Muscle layer of colon (tissue), 2 donors: Measurements from ENCODE around the gene STK26.

Experiments
- H3K27ac ChIP-seq: one replicate; pipeline ENCODE4 v1.7.0; 2013; ENCODE audit warnings: low read depth, mild to moderate bottlenecking, low read length, moderate library complexity
- H3K27me3 ChIP-seq, 2 donors: one replicate each; pipeline ENCODE4 v1.7.0; 2013; ENCODE audit warnings: low read length in 2 of 2, mild to moderate bottlenecking in 2 of 2; ENCODE audit not compliant: insufficient read depth in 2 of 2, control insufficient read depth in 1 of 2
- H3K36me3 ChIP-seq: one replicate; pipeline ENCODE4 v1.7.0; 2013; ENCODE audit warnings: mild to moderate bottlenecking, low read length; ENCODE audit not compliant: insufficient read depth
- H3K4me1 ChIP-seq: one replicate; pipeline ENCODE4 v1.7.0; 2013; ENCODE audit warnings: mild to moderate bottlenecking, low read length; ENCODE audit not compliant: insufficient read depth
- H3K4me3 ChIP-seq, 2 donors: one replicate each; pipeline ENCODE4 v1.7.0; 2013; ENCODE audit warnings: low read length in 2 of 2, low read depth in 1 of 2, mild to moderate bottlenecking in 1 of 2, moderate library complexity in 1 of 2
- H3K9ac ChIP-seq: one replicate; pipeline ENCODE4 v1.7.0; 2013; ENCODE audit warnings: low read length
- H3K9me3 ChIP-seq: one replicate; pipeline ENCODE4 v1.7.0; 2013; ENCODE audit warnings: mild to moderate bottlenecking, low read length
- donor health status: abdominal sarcoma.
- donor health status: Adenocarcinoma of cecum.

STK26 gene

DNA sequence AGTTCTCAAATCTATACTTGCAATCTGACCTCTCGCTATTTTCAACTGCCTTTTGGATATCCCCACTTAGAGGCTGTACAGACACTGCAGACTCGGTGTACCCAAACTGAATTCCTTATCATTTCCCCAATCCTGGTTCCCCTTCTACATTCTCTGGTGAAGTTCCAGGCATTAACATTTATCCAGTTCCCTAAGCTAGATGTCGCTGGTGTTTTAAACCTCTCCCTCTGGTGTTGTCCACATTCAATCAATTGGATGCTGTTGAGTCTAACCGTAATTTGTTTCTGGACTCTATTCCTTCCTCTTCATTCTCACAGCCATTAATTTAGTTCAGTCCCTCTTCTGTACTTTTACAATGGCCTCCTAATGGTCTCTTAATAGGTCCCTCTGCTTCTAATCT lies 7.2 kb upstream of the STK26 start:
- Histone ChIP-seq H3K4me1 (no peaks in the 10 kb centered on the region), H3K4me3 (no peak overlapping the region), H3K9me3 (no peaks in the 10 kb centered on the region), H3K27me3 (no peaks in the 10 kb centered on the region), H3K36me3 (no peaks in the 10 kb centered on the region), H3K27ac (no peak overlapping the region), H3K9ac (no peak overlapping the region)

DNA sequence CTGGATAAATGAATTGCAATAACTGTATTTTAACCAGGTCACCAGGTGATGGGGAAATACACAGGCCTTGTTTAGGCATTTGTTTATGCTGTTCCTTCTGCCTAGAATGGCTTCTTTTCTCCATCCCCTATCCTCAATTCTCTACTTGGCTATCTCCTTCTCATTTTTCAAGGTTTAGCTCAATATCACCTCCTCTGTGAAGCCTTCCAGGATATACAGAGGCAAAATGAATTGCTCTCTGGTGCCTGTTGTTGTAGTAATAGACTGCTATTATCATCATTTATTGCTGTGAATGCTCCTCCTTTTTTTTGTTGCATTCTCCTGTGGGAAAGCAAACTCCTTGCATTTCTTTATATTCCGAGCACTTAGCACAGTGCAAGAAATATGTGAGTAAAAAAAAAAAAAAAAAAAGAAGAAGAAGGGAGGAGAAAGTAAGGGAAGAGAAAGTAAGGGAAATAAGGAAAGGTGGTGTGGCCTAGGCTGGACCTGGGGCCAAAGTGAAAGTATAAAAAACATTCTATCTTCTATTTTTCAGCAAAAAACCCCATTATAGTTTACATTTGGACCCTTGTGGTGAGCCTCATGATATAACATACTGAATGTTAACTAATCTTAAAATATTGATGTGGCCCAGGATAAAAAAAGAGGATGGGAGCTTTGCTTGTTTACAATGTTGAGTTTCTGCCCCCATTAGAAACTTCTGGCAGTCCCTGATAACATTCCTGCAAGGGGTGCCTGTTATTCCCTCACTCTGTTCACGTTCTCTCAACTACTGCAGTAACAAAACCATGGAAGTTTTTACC lies 6.3 kb upstream of the STK26 start:
- no peaks in the 10 kb centered on the region for H3K27me3 ChIP-seq
- no peaks in the 10 kb centered on the region for H3K36me3 ChIP-seq
- no peak overlapping the region for H3K4me3 ChIP-seq
- no peaks in the 10 kb centered on the region for H3K9me3 ChIP-seq
- no peaks in the 10 kb centered on the region for H3K4me1 ChIP-seq
- H3K9ac ChIP-seq, result no peak overlapping the region
- H3K27ac ChIP-seq, result no peak overlapping the region

DNA sequence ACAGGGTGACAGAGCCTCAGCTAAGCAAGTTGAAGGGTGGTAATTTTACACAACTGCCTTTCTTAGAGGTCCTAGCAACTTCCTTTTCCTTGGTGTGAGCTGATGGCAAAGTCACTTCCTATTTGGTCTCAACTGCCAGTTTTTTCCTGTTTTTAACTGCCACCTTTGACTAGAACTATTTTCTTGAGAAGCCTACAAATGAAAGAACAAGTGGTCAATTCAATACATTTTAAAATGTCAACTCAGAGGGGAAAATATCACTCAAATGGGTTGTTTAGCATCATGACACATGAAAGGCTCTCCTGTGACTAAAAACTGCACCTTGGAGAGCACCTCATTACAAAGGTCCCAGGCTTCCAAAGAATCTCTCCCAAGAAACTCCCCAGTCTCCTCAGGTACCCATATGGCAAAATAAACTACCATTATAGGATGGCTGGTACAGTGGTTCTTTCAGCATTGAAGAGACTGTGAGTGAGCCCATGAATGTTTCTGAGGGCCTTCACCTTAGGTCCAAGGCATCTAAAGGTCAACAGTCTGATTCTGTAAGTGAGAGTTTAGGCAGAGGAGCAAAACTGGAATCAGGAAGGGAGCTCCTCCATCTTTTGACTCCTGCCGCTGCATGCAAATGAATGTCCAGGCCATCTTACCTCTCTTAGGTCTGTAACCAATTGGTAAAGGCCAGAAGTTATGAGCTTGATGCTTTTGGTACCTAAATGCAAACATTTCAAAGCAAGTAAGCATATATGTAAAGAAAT lies 5.5 kb upstream of the STK26 start:
- Histone ChIP-seq H3K4me3 (no peak overlapping the region), H3K4me1 (no peaks in the 10 kb centered on the region), H3K9me3 (no peaks in the 10 kb centered on the region), H3K27ac (no peak overlapping the region), H3K36me3 (no peaks in the 10 kb centered on the region), H3K27me3 (no peaks in the 10 kb centered on the region), H3K9ac (no peak overlapping the region)

DNA sequence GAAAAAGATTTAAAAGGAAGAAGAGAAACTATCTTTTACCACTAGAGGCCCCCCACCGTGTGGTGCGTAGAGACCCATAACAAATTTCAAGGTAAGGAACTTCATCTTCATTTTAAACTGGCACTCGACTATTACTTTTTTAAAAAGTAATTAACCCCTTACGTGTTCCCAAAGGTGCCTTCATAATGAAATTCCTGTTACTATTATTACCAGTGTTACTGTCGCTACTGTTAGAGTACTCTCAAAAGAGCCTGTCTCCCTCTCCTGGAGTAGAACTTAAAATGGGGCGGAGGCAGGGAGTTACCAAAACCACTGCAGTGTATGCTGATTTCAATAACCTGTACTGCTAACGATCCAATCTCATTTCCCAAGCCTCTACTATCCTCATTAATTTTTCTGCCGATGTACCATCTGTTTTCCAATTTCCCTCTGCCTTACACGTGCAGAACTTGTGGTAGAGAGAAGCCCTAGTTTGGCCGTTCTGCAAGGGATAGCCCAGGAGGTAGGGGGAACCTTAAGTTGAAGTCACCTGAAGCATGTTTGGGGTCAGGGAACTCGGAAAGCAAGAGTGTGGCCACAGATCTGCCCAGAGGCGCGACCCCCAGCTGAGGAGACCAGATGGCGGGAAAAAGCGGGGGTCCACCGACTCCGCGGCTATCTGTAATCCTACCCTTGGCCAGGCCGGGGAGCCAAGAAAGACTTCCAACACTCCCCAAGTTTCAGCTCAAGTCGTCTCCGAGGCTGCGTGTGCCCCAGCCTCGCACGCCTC lies 720 bp upstream of the STK26 start:
- Histone ChIP-seq H3K4me1 (no peaks in the 10 kb centered on the region), H3K4me3 (peak overlapping the region in 1 of 2 donors; percentile 63), H3K27me3 (peaks cover 0 to 9% of the 10 kb centered on the region in 2 donors), H3K27ac (no peak overlapping the region), H3K9ac (no peak overlapping the region), H3K9me3 (no peaks in the 10 kb centered on the region), H3K36me3 (no peaks in the 10 kb centered on the region)

DNA sequence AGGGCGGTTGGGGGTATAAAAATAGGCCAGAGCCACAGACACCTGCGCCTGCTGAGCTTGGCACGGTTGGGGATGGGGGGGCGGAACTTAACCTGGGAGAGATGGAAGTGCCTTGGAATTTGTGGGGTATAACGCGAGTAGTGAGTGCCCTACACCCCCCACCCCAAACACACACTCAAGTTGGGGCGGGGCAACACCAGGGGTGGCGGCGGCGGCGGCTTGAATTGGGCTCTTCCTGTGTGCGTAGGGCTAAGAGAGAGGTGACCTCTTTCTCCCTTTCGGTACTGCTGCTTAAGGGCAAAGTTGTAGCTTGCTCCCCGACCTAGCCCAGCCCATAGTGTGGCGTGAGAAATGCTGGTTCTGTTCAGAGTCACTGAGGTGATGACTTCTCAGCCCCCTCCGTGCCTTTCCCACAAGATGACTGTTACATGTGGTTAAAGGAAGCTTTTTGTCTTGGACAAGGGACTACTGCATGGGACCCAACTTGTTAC lies 839 bp downstream of the STK26 start:
- Histone ChIP-seq H3K9me3 (no peaks in the 10 kb centered on the region), H3K27me3 (peaks cover 0 to 9% of the 10 kb centered on the region in 2 donors), H3K9ac (peak overlapping the region; percentile 21), H3K4me1 (no peaks in the 10 kb centered on the region), H3K4me3 (peak overlapping the region; percentile 31 to 63), H3K36me3 (no peaks in the 10 kb centered on the region), H3K27ac (no peak overlapping the region)

DNA sequence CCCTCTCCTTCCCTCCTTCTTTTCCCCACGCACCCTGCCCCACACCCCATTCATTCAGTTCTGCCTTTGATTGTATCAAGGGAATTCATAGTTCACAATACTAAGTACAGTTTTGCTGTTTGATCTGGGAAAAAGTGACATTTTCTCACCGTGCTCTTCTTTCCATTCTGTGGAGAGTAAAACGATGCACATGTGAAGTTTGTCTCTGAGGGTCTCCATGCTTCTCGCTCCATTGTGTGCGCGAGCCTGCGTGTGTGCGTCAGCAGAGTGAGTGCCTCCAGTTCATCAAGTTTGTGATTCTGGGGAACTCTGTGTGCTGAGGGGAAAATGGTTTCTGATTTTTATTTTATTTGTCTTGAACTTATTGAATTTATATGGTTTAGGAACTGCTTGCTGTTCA lies 1.9 kb downstream of the STK26 start:
- H3K36me3 ChIP-seq, result no peaks in the 10 kb centered on the region
- H3K4me1 ChIP-seq, result no peaks in the 10 kb centered on the region
- no peak overlapping the region for H3K27ac ChIP-seq
- no peaks in the 10 kb centered on the region for H3K9me3 ChIP-seq
- no peak overlapping the region for H3K4me3 ChIP-seq
- H3K27me3 ChIP-seq, result peaks cover 0 to 9% of the 10 kb centered on the region in 2 donors
- no peak overlapping the region for H3K9ac ChIP-seq

DNA sequence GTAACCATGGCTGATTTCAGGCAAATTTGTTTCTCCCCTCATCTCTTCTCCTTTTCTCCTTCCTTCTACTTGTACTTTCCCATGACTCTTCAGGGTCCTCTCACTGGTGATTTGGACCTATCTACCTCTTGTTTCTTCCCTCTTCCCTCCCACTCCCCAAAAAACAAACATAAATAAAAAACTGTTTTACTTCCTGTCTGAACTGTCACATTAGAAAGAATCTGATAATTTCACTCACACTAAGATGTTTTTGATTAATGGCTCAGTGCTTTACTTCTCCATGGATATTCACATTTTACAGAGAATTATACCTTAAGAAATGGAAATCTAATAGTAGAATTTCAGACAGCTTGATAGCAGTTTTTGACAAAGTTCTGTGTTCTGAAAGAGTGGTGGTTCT lies 7.2 kb downstream of the STK26 start:
- Histone ChIP-seq H3K27me3 (no peaks in the 10 kb centered on the region), H3K9ac (no peak overlapping the region)

DNA sequence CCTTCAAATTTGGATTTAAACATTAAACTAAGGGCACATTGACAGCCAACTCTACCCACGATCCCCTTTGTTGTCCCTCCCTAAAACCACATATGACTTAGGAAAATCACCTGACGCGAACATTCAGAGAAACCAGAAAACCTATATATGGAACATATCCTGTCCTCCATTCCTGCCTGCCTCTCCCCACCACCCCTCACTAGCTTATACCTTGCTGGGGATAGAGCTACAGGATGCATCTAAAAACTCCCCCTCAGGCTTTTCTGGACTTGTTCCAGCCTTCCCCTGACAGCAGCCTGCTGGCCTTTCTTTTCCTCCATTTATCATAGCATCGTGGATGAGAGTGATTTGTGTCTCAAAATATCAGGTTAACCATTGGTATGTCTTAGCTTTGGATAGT lies 8.8 kb downstream of the STK26 start:
- no peaks in the 10 kb centered on the region for H3K4me1 ChIP-seq
- no peak overlapping the region for H3K4me3 ChIP-seq
- no peaks in the 10 kb centered on the region for H3K36me3 ChIP-seq
- no peaks in the 10 kb centered on the region for H3K27me3 ChIP-seq
- H3K27ac ChIP-seq, result no peak overlapping the region
- no peak overlapping the region for H3K9ac ChIP-seq
- H3K9me3 ChIP-seq, result no peaks in the 10 kb centered on the region

More for the DNA sequence above, 7.2 kb downstream of the STK26 start:
- no peak overlapping the region for H3K27ac ChIP-seq
- no peaks in the 10 kb centered on the region for H3K4me1 ChIP-seq
- H3K36me3 ChIP-seq, result no peaks in the 10 kb centered on the region
- H3K9me3 ChIP-seq, result no peaks in the 10 kb centered on the region
- no peak overlapping the region for H3K4me3 ChIP-seq

DNA sequence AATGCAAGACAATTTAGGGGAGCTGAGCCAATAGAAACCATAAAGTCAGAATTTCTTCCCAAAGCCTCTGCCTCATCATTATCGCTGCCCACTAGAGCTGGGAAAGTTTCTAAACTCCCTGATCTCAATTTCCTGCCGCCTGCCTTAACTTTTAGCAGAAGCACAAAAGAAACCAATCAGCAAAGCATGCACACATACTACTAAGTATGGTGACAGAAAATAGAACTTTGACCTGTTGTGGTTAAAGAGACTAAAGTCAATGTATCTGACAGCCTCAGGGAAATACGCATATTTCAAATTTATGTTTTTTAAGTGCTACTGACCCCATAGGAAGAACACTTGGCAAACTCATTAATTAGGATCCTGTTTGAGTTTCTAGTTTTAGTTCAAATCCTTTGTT lies 10.1 kb downstream of the STK26 start:
- Histone ChIP-seq H3K4me1 (no peaks in the 10 kb centered on the region), H3K27me3 (no peaks in the 10 kb centered on the region), H3K27ac (no peak overlapping the region), H3K4me3 (no peak overlapping the region), H3K9ac (no peak overlapping the region), H3K9me3 (no peaks in the 10 kb centered on the region), H3K36me3 (no peaks in the 10 kb centered on the region)

DNA sequence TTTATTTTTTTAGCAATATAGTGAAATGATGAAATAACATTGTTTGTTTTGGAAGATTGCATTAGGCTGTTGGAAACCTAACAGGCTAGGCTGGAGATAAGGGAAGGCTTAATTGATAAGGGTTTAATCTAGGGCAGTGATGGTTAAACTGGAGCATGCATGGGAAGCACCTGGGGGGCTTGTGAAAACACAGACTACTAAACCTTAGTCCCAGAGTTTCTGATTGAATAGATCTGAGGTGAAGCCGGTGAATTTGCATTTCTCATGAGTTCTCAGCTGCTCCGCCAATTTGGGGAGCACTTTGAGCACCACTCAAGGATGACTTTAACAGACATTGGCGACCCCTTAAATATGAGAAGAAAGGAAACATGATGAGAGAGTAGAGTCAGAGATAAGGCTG lies 11.5 kb downstream of the STK26 start:
- Histone ChIP-seq H3K4me1 (no peaks in the 10 kb centered on the region), H3K27ac (no peak overlapping the region), H3K9ac (no peak overlapping the region), H3K4me3 (no peak overlapping the region), H3K9me3 (no peaks in the 10 kb centered on the region), H3K27me3 (no peaks in the 10 kb centered on the region), H3K36me3 (no peaks in the 10 kb centered on the region)

DNA sequence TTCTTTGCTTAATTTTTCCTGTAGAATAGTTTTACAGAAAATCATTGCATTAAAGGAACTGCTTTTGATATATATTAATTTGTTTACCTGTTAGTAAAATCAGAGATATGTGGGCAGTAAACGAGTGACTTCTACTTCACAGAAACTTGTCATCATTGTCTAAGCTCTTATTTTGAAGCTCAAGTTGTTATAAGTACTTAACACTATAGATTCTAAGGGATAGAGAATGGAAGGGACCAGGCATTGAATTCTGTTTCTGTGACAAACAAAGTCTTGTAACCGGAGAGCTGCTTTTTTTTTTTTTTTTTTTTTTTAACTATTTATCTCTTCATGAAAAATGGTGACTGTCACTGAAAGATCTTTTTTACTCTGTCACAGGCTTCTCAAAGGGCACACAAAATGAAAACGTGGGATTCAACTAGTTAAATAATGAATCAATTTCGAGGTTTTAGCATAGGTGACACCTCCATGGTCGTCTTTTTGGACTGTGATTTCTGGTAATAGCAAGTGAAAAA lies 14.4 kb downstream of the STK26 start:
- Histone ChIP-seq H3K9me3 (no peaks in the 10 kb centered on the region), H3K9ac (no peak overlapping the region), H3K27ac (no peak overlapping the region), H3K4me3 (no peak overlapping the region), H3K36me3 (no peaks in the 10 kb centered on the region), H3K4me1 (no peaks in the 10 kb centered on the region), H3K27me3 (no peaks in the 10 kb centered on the region)
